ENCODE results near the gene TMC1. TPM values are rescaled to one million over a fixed set of nuclear protein-coding genes. Genes with fewer than 3 reads are reported as not detected.

Gene TMC1
- polyA plus RNA-seq, 3 donors = 0.16 to 0.55 (median 0.40) TPM

DNA sequence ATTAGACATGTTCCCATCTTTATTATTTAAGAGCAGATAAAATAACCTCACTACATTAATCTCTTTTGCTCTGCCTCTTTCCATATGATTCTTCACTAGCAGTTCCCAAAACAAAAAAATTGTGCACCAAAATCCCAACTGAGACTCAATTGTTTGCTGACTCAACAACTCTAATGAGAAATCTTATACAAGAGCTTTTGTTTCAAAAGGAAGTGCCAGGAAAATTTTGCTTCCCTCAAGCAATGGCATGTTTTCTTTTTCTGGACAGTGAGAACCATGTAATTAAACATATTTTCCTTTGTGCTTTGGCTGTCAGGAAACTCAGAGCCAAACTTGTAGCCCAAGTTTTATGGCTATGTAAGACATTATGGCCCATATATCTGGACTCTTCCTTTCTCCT is 62.0 kb downstream of the TMC1 start:
- Histone ChIP-seq H4K20me1 (ENCODE audit: insufficient read depth, low read length) (no peaks in the 10 kb centered on the region), H3K4me2 (replicated peaks; ENCODE audit: extremely low read depth, low read length, poor library complexity, severe bottlenecking) (no peak overlapping the region), H3K9me3 (replicated peaks in 1 of 2; ENCODE audit: control insufficient read depth in 1 of 2, insufficient read depth in 1 of 2, low read length in 2 of 2) (no peaks in the 10 kb centered on the region), H3K36me3 (replicated peaks in 1 of 2; ENCODE audit: control insufficient read depth in 1 of 2, insufficient read depth in 2 of 2, low read length in 2 of 2) (no peaks in the 10 kb centered on the region), H3K4me3 (replicated peaks in 1 of 3; ENCODE audit: low read depth in 2 of 3, low read length in 3 of 3) (no peak overlapping the region), H3K27ac (ENCODE audit: low read depth in 1 of 2, low read length in 2 of 2) (no peak overlapping the region), H3K79me2 (ENCODE audit: insufficient read depth, low read length) (no peaks in the 10 kb centered on the region), H3K9ac (ENCODE audit: insufficient read depth, low read length, poor library complexity, severe bottlenecking) (no peak overlapping the region), H3K4me1 (ENCODE audit: control insufficient read depth in 1 of 2, insufficient read depth in 2 of 2, low read length in 2 of 2) (peaks cover 35 to 41% of the 10 kb centered on the region in 2 donors), H3K27me3 (ENCODE audit: control insufficient read depth in 2 of 2, insufficient read depth in 2 of 2, low read length in 2 of 2) (no peaks in the 10 kb centered on the region), H2AFZ (ENCODE audit: insufficient read depth, low read depth, low read length, poor library complexity, severe bottlenecking) (no peak overlapping the region)
- TF ChIP-seq CTCF (IDR thresholded peaks at IDR 0.05) = no peak
- Mint-ChIP-seq H3K36me3 (no peaks in the 10 kb centered on the region), H3K27ac (no peak overlapping the region), H3K4me1 (peaks cover 45% of the 10 kb centered on the region), H3K9me3 (peaks cover 0 to 4% (median 0%) of the 10 kb centered on the region in 7 donors), H3K4me3 (no peak overlapping the region), H3K27me3 (ENCODE audit: low read depth in 3 of 3) (peaks cover 0 to 4% (median 0%) of the 10 kb centered on the region in 3 donors)
- no peak for DNase-seq
- intact Hi-C loops (cut with micrococcal nuclease) = no loop called here

DNA sequence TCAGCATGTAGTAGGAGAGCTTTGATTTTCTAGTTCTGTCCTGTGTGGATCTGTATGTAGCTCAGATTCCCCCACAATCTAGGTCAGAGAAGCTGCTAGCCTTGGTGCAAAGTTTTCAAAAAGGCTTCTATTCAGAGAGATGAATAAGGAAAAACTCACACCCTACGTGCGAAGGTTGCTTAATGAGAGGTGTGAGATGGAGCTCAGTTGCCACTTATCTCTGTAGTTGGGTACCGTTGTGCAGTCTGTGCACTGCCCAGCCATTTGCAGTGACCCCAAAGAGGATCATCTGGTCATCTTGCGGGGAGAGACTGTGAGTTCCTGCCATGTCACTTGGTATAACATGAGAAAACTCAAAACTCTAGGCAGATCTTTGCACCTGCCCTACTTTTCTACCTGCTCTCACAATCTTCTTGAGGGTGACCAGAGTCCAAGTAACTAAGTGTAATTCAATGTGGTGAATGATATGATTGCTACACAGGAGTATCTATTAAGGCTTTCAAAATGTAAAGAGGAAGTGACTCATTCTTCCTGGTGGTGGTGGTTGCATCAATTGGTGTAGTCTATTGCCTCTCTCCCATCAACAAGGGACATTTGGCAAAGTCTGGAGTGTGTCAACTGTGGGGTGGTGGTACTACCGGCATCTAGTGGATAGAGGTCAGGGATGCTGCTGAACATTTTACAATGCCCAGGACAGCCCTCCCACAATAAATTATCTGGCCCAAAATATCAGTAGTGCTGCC is 65.2 kb downstream of the TMC1 start:
- no peaks in the 10 kb centered on the region for H3K36me3 ChIP-seq (replicated peaks in 1 of 2; ENCODE audit: control insufficient read depth in 1 of 2, insufficient read depth in 2 of 2, low read length in 2 of 2)
- H3K4me3 ChIP-seq (replicated peaks in 1 of 3; ENCODE audit: low read depth in 2 of 3, low read length in 3 of 3) = peak overlapping the region in 1 of 3 experiments; percentile 37
- Mint-ChIP-seq H3K4me1 (peaks cover 68% of the 10 kb centered on the region), H3K9me3 (peaks cover 0 to 4% (median 0%) of the 10 kb centered on the region in 7 donors), H3K36me3 (no peaks in the 10 kb centered on the region), H3K27ac (peak overlapping the region; percentile 72 to 97 (median 96)), H3K4me3 (peak overlapping the region; percentile 24 to 71), H3K27me3 (ENCODE audit: low read depth in 3 of 3) (peaks cover 0 to 4% (median 2%) of the 10 kb centered on the region in 3 donors)
- peak overlapping the region; percentile 37 for H3K4me2 ChIP-seq (replicated peaks; ENCODE audit: extremely low read depth, low read length, poor library complexity, severe bottlenecking)
- peak; percentile 91 to 98 (median 98) for DNase-seq
- H3K4me1 ChIP-seq (ENCODE audit: control insufficient read depth in 1 of 2, insufficient read depth in 2 of 2, low read length in 2 of 2) = peaks cover 67 to 72% of the 10 kb centered on the region in 2 donors
- peak overlapping the region; percentile 75 for H3K27ac ChIP-seq (ENCODE audit: low read depth in 1 of 2, low read length in 2 of 2)
- no peak overlapping the region for H2AFZ ChIP-seq (ENCODE audit: insufficient read depth, low read depth, low read length, poor library complexity, severe bottlenecking)
- H3K27me3 ChIP-seq (ENCODE audit: control insufficient read depth in 2 of 2, insufficient read depth in 2 of 2, low read length in 2 of 2) = no peaks in the 10 kb centered on the region
- intact Hi-C loops (cut with micrococcal nuclease) = loop anchor here in 1 of 2 donors (2.0 to 5.0 kb wide), 2 partner anchors 144 to 294 kb away; no protein-coding TSS in a partner anchor
- H3K9me3 ChIP-seq (replicated peaks in 1 of 2; ENCODE audit: control insufficient read depth in 1 of 2, insufficient read depth in 1 of 2, low read length in 2 of 2) = no peaks in the 10 kb centered on the region
- no peaks in the 10 kb centered on the region for H3K79me2 ChIP-seq (ENCODE audit: insufficient read depth, low read length)
- peak; percentile 32 for TF ChIP-seq CTCF (IDR thresholded peaks at IDR 0.05)
- H3K9ac ChIP-seq (ENCODE audit: insufficient read depth, low read length, poor library complexity, severe bottlenecking) = no peak overlapping the region
- WGBS (ENCODE audit: insufficient coverage) = no CpG with 5 or more reads among the region's 5 CpGs
- H4K20me1 ChIP-seq (ENCODE audit: insufficient read depth, low read length) = no peaks in the 10 kb centered on the region
